DOHH2 (cell line): ENCODE results near the gene USH2A.

Experiments
- EZH2phosphoT487 ChIP-seq: fragments of 200-600 bp; sonication (generic); IDR thresholded peaks from 2 replicates; pipeline ENCODE4 v1.6.1; 2017; ENCODE audit warnings: borderline replicate concordance, mild to moderate bottlenecking, antibody characterized with exemption, low read length, moderate library complexity, mixed read lengths
- TF ChIP-seq, protein P1 (sequence below): fragments of 200-600 bp; sonication (generic); IDR thresholded peaks from one replicate; pipeline ENCODE4 v1.5.1; 2014; ENCODE audit warnings: antibody characterized with exemption, mild to moderate bottlenecking, low read depth, low read length; ENCODE audit not compliant: poor library complexity, severe bottlenecking

DNA sequence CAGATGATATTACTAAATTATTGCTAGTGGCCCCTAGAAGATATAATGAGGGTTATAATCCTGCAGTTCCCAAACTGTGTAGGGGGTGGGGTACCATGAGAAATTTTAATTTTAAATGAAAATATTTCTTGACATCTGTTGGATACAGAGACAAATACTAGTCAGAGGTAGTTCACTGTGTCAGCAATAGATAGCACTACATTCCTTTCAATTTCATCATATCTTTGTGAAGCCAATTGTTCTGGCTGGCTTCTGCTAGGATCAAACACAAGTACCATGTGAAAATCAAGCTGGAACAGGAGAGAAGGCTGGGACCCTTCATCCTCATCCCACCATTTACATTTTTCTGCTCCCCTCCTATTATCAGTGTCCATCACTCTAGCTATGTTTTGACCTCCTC is 208.1 kb downstream of the USH2A start:
- TF ChIP-seq, protein P1, sequence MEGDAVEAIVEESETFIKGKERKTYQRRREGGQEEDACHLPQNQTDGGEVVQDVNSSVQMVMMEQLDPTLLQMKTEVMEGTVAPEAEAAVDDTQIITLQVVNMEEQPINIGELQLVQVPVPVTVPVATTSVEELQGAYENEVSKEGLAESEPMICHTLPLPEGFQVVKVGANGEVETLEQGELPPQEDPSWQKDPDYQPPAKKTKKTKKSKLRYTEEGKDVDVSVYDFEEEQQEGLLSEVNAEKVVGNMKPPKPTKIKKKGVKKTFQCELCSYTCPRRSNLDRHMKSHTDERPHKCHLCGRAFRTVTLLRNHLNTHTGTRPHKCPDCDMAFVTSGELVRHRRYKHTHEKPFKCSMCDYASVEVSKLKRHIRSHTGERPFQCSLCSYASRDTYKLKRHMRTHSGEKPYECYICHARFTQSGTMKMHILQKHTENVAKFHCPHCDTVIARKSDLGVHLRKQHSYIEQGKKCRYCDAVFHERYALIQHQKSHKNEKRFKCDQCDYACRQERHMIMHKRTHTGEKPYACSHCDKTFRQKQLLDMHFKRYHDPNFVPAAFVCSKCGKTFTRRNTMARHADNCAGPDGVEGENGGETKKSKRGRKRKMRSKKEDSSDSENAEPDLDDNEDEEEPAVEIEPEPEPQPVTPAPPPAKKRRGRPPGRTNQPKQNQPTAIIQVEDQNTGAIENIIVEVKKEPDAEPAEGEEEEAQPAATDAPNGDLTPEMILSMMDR = no peak
- TF ChIP-seq EZH2phosphoT487 = no peak
